ENCODE data around the gene TRAM2. TPM values are rescaled to one million over a fixed set of nuclear protein-coding genes. Genes with fewer than 3 reads are reported as not detected.

TRAM2 gene
- total RNA-seq, 1 experiment from 2014 or later: 21.2 TPM

DNA sequence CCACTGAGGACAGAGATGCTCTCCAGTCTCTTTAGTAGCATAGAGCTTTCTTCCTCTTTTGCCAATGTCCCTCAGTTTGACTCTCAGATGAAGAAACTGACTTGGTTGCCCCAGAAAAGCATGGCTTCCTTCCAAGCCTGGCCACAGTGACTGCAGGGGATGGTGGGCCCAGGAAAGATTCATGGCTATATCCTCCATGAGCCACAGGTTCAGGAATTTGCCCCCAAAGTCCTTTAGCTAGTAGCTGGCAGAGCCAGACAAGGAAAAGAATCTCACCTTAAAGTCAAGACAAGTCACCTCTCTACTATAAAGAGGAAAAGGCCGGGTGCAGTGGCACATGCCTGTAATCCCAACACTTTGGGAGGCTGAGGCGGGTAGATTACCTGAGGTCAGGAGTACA is 43.4 kb downstream of the TRAM2 start:
- peaks cover 2% of the 10 kb centered on the region; the same call in 1 of the 2 replicates for H3K79me2 ChIP-seq (ENCODE audit: insufficient read depth, low read length)
- H3K79me1 ChIP-seq (ENCODE audit: insufficient read depth, low read depth, low read length, poor library complexity, severe bottlenecking): no peaks in the 10 kb centered on the region
- H3K23ac ChIP-seq (ENCODE audit: insufficient read length, low read depth, low read length): no peak overlapping the region
- no peak overlapping the region for H3K14ac ChIP-seq (ENCODE audit: insufficient read depth, low read length)
- H2BK5ac ChIP-seq (ENCODE audit: insufficient read length, low read length): no peak overlapping the region
- DNase-seq: no peak
- H3K27me3 ChIP-seq (ENCODE audit: insufficient read depth, low read length): no peaks in the 10 kb centered on the region
- peaks cover 9% of the 10 kb centered on the region; the same call in 1 of the 2 replicates for H3K4me1 ChIP-seq (ENCODE audit: insufficient read depth, low read length)
- Mint-ChIP-seq H3K27me3 (ENCODE audit: low read depth) (no peaks in the 10 kb centered on the region), H3K4me1 (peaks cover 10 to 14% of the 10 kb centered on the region in 2 experiments), H3K9me3 (no peaks in the 10 kb centered on the region), H3K4me3 (no peak overlapping the region), H3K36me3 (ENCODE audit: insufficient read depth in 1 of 3, low read depth in 3 of 3) (peaks cover 4 to 18% (median 5%) of the 10 kb centered on the region in 3 experiments; a peak in 4 of 7 replicates), H3K27ac (peak overlapping the region in 1 of 3 experiments; percentile 55; a peak in 1 of 7 replicates)
- no peaks in the 10 kb centered on the region for H3K9me3 ChIP-seq (ENCODE audit: control insufficient read depth, low read depth, low read length)
- TF ChIP-seq, protein P1, sequence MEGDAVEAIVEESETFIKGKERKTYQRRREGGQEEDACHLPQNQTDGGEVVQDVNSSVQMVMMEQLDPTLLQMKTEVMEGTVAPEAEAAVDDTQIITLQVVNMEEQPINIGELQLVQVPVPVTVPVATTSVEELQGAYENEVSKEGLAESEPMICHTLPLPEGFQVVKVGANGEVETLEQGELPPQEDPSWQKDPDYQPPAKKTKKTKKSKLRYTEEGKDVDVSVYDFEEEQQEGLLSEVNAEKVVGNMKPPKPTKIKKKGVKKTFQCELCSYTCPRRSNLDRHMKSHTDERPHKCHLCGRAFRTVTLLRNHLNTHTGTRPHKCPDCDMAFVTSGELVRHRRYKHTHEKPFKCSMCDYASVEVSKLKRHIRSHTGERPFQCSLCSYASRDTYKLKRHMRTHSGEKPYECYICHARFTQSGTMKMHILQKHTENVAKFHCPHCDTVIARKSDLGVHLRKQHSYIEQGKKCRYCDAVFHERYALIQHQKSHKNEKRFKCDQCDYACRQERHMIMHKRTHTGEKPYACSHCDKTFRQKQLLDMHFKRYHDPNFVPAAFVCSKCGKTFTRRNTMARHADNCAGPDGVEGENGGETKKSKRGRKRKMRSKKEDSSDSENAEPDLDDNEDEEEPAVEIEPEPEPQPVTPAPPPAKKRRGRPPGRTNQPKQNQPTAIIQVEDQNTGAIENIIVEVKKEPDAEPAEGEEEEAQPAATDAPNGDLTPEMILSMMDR (conservative IDR thresholded peaks at IDR 0.05): no peak
- no peak overlapping the region for H2BK12ac ChIP-seq (ENCODE audit: insufficient read length, low read depth, low read length)
- H3K56ac ChIP-seq (ENCODE audit: insufficient read length, low read depth, low read length): no peak overlapping the region
- no peak overlapping the region for H2BK120ac ChIP-seq (ENCODE audit: low read depth, low read length, poor library complexity, severe bottlenecking)
- H3K4me2 ChIP-seq (ENCODE audit: insufficient read depth, insufficient read length, low read length): no peak overlapping the region
- H2BK15ac ChIP-seq (ENCODE audit: low read depth, low read length): no peak overlapping the region
- no peak overlapping the region for H3K18ac ChIP-seq (ENCODE audit: insufficient read length, low read depth, low read length)
- H3K4ac ChIP-seq (ENCODE audit: low read depth, low read length): no peak overlapping the region
- H3K23me2 ChIP-seq (ENCODE audit: insufficient read length, low read depth, low read length, poor library complexity, severe bottlenecking): no peaks in the 10 kb centered on the region
- no peak overlapping the region for H3T11ph ChIP-seq (ENCODE audit: low read length)
- WGBS (ENCODE audit: extremely low coverage, insufficient read length, low lambda C conversion rate): no CpG with 5 or more reads among the region's 2 CpGs
- H4K5ac ChIP-seq (ENCODE audit: insufficient read length, low read depth, low read length): no peak overlapping the region
- no peak overlapping the region for H4K8ac ChIP-seq (replicated peaks; ENCODE audit: insufficient read length, low read depth, low read length)
- H2AFZ ChIP-seq (ENCODE audit: low read length): no peak overlapping the region
- H2BK20ac ChIP-seq (ENCODE audit: low read depth, low read length, poor library complexity, severe bottlenecking): no peak overlapping the region
- H2AK5ac ChIP-seq (ENCODE audit: insufficient read length, low read length): no peak overlapping the region
- H3K27ac ChIP-seq (ENCODE audit: insufficient read length, low read depth, low read length): no peak overlapping the region
- H4K91ac ChIP-seq (ENCODE audit: insufficient read length, low read depth, low read length): no peak overlapping the region
- no peak overlapping the region for H3K9ac ChIP-seq (ENCODE audit: extremely low read depth, insufficient read length, low read length)
- no peaks in the 10 kb centered on the region for H4K20me1 ChIP-seq (ENCODE audit: control insufficient read depth, insufficient read depth, insufficient read length)

All from H9 (cell line).